HG03469 (cell line): ENCODE measurements around the gene TPSB2.

Experiments used
- ATAC-seq: cut with Tn5 transposase; IDR thresholded peaks from one replicate; pipeline ENCODE4 v1.9.1; 2021; ENCODE audit warnings: mild to moderate bottlenecking, moderate library complexity, moderate number of reproducible peaks; ENCODE audit not compliant: unreplicated experiment

TPSB2 gene

DNA sequence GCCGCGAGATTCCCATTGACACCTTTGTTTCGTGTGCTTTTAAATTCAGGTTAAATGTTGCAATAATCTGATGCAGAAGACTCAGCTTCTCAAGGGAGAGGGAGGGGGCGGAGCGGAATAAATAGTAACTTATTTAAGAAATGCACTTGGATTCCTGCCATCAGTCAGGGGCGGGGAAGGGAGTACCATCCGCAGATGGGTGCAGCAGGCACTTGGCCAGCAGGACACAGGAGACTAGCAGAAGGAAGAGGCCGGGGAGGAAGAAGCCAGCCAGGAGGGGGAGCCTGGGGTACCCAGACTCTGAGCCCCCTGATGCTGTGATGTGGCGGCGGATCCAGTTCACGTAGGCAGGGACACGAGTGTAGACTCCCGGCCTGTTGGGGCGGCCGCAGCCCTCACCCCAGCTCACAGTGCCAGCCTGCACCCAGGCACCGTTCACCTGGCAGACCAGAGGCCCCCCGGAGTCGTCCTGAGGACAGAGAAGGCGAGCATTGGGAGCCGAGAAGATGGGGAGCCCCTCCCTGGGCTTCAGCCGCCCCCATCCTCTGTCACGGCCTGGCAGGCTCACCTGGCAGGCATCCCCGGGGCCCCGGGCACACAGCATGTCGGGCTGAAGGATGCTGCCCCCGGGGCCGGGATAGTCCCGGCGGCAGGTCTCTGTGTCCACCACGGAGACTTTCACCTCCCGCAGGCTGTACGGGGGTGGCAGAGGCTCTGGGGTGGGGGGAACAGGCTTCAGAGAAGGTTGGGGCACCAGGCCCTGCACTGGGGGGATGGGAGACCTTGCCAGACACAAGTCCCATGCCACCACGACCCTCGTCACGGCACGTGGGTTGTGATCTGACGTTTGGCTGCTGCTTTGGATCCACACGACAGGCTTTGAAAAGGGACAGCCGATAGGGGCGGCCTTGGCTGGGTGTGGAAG, 8.1 kb downstream of the TPSB2 start:
- ATAC-seq, result no peak

DNA sequence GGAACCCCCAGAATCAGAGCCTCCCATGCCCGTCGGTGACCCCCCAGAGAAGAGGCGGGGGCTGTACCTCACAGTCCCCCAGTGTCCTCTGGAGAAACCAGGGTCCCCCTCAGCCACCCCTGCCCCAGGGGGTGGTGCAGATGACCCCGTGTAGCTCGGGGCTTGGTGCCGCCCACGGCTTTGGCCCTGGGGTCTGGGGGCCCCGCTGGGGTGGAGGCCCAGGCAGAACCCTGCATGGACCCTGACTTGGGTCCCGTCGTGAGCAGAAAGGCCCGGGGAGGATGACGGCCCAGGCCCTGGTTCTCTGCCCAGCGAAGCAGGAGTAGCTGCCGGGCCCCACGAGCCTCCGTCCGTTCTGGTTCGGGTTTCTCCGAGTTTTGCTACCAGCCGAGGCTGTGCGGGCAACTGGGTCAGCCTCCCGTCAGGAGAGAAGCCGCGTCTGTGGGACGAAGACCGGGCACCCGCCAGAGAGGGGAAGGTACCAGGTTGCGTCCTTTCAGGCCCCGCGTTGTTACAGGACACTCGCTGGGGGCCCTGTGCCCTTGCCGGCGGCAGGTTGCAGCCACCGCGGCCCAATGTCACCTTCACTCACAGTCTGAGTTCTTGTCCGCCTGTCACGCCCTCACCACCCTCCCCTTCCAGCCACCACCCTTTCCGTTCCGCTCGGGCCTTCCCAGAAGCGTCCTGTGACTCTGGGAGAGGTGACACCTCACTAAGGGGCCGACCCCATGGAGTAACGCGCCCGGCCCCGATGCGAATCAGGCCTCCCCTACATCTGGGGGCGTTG, 8.9 kb downstream of the TPSB2 start:
- no peak for ATAC-seq

DNA sequence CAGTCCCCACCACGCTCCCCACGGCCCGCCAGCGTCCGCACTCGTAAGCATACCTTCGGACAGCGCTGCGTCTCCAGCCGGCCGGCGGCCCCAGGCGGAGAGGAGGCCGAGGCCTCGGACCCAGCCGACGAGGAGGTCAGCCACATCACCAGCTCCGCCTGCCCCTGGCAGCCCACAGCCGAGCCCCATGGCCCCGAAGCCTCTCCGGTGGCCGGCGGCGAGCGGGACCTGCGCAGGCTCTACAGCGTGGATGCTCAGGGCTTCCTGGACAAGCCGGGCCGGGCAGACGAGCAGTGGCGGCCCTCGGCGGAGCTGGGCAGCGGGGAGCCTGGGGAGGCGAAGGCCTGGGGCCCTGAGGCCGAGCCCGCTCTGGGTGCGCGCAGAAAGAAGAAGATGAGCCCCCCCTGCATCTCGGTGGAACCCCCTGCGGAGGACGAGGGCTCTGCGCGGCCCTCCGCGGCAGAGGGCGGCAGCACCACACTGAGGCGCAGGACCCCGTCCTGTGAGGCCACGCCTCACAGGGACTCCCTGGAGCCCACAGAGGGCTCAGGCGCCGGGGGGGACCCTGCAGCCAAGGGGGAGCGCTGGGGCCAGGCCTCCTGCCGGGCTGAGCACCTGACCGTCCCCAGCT, 9.8 kb downstream of the TPSB2 start:
- ATAC-seq, result no peak

DNA sequence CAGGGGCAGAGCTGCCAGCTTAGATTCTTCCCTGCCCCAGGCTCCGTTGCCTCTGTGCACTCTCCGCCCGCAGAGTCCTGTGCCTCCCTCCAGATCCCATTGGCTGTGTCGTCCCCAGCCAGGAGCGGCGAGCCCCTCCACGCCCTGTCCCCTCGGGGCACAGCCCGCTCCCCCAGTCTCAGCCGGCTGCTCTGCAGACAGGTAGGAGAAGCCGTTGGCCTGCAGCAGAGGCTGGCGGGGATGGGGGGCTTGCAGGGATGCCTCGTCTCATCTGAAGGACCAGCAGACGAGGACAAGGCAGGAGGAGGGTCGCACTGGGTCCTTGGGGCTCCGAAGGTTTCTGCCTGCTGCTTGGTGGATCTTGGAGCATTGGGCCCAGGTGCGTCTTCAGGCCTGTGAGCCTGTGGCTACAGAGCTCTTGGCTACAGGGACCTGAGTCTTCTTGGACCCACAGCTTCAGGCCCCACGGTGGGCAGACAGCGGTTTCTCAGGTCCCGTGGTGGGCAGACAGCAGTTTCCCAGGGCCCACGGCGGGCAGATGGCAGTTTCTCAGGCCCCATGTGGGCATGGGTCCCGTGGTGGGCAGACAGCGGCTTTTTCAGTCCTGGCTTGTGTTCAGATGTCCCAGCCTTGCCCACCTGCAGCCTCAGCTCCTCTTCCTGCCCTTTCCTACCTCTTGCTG, 10.9 kb downstream of the TPSB2 start:
- no peak for ATAC-seq

DNA sequence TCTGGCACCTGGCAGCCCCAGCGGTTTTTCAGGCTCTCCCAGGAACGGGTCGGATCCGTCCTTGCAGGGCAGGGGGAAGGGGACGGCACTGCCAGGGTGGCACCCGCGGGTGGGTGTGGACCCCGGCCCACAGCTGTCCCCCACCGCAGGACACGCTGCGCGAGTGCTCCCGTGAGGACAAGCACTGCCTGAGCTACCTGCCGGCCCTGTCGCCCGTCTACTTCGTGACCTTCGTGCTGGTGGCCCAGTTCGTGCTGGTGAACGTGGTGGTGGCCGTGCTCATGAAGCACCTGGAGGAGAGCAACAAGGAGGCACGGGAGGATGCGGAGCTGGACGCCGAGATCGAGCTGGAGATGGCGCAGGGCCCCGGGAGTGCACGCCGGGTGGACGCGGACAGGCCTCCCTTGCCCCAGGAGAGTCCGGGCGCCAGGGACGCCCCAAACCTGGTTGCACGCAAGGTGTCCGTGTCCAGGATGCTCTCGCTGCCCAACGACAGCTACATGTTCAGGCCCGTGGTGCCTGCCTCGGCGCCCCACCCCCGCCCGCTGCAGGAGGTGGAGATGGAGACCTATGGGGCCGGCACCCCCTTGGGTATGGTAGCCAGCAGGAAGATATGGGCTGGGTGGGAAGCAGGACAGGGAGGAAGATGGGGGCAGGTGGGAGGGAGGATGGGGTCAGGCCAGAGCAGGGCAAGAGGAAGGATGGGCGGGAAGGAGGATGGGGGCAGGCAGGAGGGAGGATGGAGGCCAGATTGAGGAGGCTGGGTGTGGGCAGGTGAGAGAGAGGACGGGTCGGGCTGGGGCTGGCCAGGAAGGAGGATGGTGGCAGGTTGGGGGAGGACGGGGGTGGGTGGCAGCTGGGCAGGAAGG, 11.7 kb downstream of the TPSB2 start:
- ATAC-seq, result no peak

DNA sequence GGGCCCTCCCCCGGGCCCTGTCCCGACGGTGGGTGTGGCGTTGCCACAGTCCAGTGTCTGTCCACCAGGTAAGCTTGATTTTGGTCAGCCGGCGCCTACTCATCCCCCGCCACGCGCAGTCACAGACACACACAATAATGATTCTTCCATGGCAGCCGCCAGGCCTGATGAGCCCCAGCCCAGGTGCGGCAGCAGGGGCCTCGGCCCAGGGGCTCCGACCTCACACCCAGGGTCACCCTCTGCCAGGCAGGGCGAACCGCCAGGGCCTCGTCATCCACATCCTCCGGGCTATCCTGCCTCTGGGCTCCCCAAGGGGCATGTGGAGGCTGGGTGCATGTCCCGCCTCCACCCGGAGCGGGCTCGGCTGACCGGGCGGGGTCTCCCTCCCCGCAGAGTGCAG, 12.5 kb downstream of the TPSB2 start:
- no peak for ATAC-seq

DNA sequence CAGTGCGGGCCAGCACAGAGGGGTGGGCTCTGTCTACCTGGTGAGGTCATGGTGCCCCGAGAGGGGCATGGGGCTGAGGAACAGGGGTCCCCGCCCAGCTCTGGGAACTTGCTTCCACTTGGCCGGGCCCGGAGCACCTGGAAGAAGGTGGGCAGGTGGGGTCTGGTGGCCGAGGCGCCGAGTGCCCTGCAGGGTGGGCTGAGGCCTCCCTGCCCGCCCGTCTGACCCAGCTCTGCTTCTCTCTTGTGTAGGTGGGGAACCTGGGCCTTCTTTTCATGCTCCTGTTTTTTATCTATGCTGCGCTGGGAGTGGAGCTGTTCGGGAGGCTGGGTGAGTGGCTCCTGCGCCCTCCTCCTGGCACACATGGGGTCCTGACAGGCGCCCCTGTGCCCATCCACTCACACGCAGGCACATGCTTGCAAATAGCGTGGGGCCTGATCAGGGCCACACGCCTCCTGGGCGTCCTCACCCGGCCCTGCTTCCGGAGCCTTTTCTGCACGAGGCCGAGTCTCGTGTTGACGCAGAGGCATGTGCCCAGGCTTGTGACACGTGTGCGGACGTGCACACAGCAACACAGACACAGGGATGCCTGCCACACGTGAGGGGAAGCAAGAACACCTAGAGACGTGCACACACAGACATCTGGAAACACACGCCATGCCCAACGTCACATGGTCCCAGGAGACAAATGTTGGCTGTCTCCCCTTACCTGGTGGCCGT, 13.1 kb downstream of the TPSB2 start:
- no peak for ATAC-seq

DNA sequence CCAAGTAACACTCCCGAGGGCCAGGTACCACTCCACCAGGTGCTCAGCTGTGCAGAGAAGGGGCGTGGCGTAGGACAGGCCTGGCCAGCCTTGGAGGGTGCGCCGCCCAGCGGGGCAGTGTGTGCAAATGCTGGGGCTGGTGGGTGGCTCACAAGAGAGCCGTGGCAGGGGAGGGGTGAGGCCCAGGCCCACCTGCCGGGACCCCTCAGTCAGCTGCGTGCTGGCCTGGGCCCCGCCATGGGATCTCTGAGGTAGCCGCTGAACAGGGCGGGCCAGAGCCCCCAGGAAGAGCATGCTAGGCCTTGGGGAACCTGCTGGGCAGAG, 13.7 kb downstream of the TPSB2 start:
- no peak for ATAC-seq

DNA sequence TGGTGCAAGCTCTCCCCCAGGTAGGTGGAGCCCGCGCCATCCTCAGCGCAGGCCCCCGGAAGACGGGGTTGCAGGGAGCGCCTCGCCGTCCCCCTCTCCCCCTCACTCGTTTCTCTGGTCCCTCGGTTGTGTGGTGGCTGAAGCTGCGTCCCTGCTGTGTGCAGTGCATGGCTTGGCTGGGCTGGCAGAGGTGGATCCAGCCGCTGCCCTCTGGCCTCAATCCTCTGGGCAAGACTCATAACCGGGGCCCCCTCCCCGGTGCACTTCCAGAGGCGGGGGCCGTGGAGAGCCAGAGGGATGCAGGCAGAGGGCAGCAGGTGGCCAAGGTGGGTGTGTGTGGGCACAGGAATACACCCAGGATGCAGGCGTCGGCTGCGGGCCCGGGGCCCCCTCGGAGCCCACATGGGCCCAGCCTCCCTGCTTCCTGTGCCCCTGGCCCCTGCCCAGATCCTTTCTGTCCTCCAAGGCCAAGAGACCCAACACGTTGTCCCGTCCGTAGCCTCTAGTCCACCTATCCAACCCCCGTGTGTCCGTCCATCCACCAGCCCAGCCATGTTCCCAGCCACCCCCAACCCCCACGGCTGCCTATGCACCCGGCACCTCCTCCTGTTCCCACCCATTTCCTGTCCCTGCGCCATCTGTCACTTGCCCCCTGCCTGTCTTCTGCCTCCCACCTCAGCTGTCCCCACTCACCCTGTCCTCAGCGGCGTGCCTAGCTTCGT, 14.2 kb downstream of the TPSB2 start:
- ATAC-seq, result no peak

DNA sequence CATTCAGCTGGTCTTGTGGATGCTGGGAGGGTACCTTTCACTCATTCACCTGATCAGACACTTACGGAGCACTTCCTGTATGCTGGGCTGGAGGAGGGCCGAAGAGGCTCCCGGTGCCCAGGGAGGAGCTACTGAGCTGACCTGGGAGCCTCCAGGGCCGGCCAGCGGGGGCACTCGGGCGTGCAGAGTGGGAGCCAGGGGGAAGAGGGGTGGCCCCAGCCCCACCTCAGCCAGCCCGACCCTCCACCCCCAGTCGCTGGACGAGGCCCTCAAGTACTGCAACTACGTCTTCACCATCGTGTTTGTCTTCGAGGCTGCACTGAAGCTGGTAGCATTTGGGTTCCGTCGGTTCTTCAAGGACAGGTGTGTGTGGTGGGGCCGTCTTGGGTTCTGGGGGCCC, 15.3 kb downstream of the TPSB2 start:
- ATAC-seq, result no peak

DNA sequence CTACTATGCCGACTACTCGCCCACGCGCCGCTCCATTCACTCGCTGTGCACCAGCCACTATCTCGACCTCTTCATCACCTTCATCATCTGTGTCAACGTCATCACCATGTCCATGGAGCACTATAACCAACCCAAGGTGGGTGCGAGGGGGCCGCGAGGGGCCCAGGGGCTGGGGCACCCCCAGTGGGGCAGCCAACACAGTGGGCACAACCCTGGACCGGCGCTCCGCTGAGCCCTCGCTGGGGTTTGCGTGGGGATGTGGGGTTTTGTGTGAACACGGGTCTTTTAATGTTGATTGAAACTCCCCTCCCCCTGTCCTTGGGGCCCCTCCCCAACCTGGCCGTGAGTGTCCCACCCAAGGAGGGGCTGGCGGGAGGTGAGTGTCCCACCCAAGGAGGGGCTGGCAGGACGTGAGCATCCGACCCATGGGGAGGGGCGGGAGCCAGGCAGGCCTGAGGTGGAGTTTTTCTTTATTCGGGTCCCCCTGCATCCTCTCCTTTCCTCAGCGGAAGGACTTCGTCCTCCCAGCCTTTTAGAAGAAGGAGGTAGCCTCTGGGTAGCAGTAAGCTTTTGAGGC, 16.1 kb downstream of the TPSB2 start:
- no peak for ATAC-seq

DNA sequence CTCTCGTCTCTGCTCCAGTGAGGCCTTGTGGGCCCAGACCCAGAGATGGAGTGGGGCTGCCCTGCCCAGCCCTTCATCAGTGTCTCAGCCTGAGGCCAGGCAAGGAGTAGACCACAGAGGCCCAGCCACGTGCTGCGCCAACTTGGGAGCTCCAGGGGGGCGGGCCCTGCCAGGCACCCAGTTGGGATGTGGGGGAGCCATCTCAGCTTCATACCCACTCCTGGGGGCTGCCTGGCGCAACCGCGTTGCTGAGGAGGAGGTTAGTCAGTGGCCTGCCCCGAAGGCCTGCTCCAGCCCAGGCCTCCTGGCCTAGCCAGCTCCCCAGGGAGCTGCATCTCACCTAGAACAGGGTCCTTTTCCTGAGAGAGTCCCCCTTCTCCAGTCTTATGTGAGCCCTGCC, 16.8 kb downstream of the TPSB2 start:
- ATAC-seq, result no peak

DNA sequence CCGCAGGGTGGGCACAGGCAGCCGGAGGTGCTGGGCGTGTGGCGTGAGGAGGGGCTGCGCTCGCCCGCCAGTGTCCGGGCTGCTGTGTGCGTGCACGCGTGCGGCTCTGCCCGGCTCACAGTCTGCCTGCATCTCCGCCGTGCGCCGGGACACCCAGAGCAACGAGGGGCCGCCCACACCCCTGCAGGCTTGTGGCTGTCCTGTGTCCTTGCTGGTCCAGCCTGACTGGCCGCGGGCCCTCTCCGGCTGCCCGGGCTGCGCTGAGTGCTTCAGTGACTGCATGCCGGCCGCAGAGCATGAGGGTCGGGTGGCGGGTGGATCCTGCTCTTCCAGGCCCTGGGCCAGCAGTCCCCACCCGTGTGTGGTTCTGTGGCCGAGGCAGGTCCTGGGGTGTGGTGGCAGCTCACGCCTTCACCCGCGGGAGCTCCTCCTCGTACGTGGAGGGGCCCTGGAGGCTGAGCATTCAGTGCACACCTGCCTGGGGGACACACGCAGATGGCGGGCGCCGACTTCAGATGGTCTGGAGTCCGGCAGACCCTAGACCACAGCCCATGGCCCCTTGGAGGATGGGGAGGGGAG, 17.3 kb downstream of the TPSB2 start:
- no peak for ATAC-seq

DNA sequence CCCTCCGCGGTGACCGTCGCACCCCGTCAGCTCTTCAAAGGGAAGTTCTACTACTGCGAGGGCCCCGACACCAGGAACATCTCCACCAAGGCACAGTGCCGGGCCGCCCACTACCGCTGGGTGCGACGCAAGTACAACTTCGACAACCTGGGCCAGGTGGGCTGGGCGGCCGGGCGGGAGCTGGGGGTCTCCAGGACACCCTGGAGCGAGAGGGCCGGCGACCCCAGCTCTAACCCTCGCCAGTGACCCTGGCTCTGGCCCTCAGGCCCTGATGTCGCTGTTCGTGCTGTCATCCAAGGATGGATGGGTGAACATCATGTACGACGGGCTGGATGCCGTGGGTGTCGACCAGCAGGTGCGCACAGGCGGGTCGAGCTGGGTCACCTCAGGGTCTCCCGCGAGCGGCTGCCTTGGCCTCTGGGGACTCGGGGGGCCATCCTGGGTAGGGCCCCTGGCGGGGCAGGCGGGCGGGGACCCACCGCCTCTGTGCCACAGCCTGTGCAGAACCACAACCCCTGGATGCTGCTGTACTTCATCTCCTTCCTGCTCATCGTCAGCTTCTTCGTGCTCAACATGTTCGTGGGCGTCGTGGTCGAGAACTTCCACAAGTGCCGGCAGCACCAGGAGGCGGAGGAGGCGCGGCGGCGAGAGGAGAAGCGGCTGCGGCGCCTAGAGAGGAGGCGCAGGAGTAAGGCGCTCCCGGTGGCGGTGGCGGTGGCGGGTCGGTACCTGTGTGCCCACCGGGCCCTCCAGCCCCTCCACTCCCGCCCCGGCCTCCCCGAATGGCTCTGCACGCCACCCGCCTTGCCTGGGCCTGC, 18.3 kb downstream of the TPSB2 start:
- ATAC-seq, result no peak

DNA sequence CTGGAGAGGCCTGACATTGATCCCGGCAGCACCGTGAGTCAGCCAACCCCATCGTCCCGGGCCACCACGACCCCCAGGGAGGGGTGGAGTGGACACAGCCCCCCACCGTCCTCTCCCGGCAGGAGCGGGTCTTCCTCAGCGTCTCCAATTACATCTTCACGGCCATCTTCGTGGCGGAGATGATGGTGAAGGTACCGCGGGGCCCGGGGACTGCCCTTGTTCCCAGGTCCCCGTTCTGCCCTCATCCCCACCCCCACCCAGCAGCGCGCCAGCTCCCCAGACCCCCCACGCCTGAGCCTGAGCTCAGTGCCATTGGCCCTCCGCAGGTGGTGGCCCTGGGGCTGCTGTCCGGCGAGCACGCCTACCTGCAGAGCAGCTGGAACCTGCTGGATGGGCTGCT, 19.5 kb downstream of the TPSB2 start:
- ATAC-seq, result no peak

DNA sequence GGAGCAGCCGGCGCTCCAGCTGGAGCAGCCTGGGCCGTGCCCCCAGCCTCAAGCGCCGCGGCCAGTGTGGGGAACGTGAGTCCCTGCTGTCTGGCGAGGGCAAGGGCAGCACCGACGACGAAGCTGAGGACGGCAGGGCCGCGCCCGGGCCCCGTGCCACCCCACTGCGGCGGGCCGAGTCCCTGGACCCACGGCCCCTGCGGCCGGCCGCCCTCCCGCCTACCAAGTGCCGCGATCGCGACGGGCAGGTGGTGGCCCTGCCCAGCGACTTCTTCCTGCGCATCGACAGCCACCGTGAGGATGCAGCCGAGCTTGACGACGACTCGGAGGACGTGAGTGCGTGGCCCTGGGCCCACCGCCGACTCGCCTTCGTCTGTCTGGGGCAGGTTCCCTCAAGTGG, 20.9 kb downstream of the TPSB2 start:
- ATAC-seq, result no peak

DNA sequence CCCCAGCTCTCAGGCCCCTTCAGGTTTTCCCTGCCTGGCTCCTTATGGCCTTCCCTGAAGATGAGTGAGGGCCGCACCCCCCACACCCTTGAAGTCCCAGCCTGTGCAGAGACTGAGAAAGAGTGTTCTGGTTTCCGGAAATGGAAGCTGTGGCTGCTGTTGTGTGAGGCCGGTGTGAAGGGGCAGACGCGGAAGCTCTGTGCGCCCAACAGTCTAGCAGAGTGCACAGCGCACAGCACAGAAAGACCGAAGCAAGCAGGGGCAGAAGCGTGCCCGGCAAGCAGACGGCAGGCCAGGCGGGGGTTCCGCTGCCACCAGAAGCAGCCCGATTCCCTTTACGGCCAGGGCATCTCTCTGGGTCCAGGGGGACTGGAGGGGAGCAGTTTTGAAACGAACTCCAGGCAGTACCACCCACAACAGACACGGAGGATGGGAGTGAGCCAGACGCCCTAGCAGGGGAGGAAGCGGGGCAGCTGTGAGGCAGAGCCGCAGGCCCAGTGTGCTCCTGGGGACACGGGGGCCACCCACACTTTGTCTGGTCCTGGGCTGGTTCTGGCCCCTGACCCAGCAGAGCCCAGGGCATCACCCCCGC, 21.6 kb downstream of the TPSB2 start:
- no peak for ATAC-seq
